Measurements from ENCODE around the gene HACL1.

Gene HACL1

GRCh38 chr3:15522016-15522415 is 79.4 kb downstream of the HACL1 start:
- no peak for DNase-seq

DNA sequence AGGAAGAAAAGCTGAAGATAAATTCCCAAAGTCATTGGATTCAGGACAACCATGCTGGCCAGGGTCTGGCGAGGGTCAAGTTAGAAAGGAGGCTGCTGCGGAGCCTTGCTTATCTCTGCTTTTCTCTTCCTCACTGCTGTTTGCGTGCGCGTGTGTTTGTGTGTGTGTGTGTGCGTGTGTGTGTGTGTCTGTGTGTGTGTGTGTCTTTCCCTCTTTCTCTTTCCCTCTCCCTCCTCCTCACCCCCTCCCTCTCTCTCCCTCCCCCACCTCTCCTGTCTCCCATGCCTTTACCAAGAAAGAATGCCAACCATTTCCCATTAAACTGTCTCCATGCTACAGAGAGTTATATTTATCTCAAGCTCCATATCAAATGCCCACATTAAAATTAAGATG is 79.8 kb downstream of the HACL1 start, which contains the start of gene COLQ:
Gene COLQ (minus strand): TSS at position 134 of the 393 bp plus-strand sequence. CDS start 81 bp downstream, at position 53.
- no peak for DNase-seq

GRCh38 chr3:15520804-15521572 is 80.4 kb downstream of the HACL1 start:
- no peak for DNase-seq

- DNase-seq = no peak
These were observed 81.2 kb downstream of the HACL1 start for GRCh38 chr3:15520185-15520584.

DNA sequence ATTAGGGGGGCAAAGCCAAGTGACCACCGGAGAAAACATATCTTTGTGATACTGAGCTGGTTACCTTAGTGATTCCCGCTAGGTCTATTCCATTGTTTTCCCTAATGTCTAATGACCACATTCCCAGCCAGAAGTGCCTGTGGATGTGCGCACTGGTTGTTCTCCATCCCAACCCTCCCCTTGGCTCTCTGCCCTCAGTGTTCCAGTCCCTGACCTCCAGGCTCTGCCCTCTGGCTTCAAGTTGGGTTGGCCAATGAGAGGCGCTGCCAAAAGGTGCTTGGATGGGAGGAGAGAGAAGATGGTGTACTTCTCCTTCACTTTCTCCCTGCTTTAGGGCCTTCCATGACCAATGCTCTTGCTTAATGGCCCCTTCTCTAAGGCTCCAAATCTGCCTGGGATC is 82.3 kb downstream of the HACL1 start:
- DNase-seq = no peak

DNA sequence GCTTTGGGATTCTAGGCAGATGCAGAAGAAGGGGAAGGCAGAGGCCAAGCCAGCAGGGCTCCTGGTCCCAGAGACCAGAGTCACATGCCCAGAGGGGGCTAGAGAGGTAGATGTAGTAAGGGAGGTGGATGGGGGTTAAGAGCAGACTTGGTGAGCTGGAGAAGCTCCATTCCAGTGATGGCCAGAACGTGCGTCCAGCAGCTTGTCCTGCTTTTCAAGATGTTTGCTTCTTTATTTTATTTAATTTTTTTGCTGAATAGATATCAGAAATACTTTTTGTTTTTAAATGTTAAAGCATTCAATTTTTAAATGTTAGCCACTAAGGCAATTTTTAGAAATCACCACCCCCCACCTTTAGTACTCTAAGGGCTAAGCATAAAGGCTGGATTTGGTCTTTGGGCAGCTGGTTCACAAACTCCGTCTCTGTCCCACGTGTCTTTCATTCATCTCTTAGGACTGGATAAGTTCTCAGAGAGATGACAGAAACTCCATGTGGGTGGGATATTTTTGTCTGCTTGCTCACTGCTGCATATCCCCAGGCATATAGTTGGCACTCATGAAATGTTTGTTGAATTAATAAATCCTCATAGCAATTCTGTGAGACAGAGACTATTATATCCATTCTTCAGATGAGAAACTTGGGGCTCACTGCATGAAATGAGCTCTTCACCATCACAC is 86.6 kb downstream of the HACL1 start:
- DNase-seq = no peak

- DNase-seq = no peak
These were observed 87.3 kb downstream of the HACL1 start for GRCh38 chr3:15513810-15514662.

- no peak for DNase-seq
These were observed 88.3 kb downstream of the HACL1 start for GRCh38 chr3:15513116-15513515.

- no peak for DNase-seq
These were observed 89.2 kb downstream of the HACL1 start for GRCh38 chr3:15512166-15512565.

GRCh38 chr3:15511156-15511555 is 90.2 kb downstream of the HACL1 start:
- DNase-seq = no peak
